K562 (cell line): Measurements from ENCODE around the gene PPM1F. TPM values are rescaled to one million over a fixed set of nuclear protein-coding genes. Genes with fewer than 3 reads are reported as not detected.

Experiments used
- ATAC-seq: fragments of 200-7000 bp; cut with Tn5 transposase; 3 replicates; pipeline ENCODE4 v1.9.1; 2020; ENCODE audit warnings: moderate library complexity
- BruUV-seq: library from RNA; stranded (reverse); fragments of 400-500 nt; replicated peaks from 2 replicates; lab custom pipeline; 2021; lab: Mats Ljungman, UMichigan
- CTCF ChIA-PET: fragments of 300-600 bp; formaldehyde crosslinking; extraction: SDS; loops from one replicate; lab custom pipeline; 2021; ENCODE audit warnings: low intra/inter-chr PET ratio; lab: Yijun Ruan, JAX
- POLR2A ChIA-PET: fragments of 300-600, 350-650 bp; sonication (Branson Sonifier 250); formaldehyde crosslinking; extraction: SDS; loops from one replicate; lab custom pipeline; 2021; ENCODE audit warnings: antibody characterized with exemption, inconsistent platforms; lab: Yijun Ruan, JAX
- DNase-seq, 4 experiments: peaks; one replicate each; pipeline versions ENCODE4 v3.0.0 to v3.0.0-alpha.2; 2011 to 2018; ENCODE audit warnings: low spot score in 3 of 4, mixed read lengths in 3 of 4; ENCODE audit errors: extremely low read depth in 1 of 4
- FAIRE-seq: peaks from 2 replicates; lab custom pipeline; 2011; peaks lifted over from hg19 to GRCh38; lab: Jason Lieb, UNC
- H2AFZ ChIP-seq: 2 replicates; pipeline ENCODE4 v1.6.0; 2011; ENCODE audit warnings: low read depth, low read length, control low read depth, inconsistent platforms
- H3K27ac ChIP-seq: fragments of 200-600 bp; 3 replicates; pipeline ENCODE4 v1.8.0; 2011; ENCODE audit warnings: low read depth, mild to moderate bottlenecking, control low read depth, inconsistent platforms, low read length, moderate library complexity, mixed read lengths; ENCODE audit errors: extremely low read depth
- H3K27me3 ChIP-seq, 2 experiments: fragments of 300-600 bp in 1 of 2; 2 replicates in 1 of 2; 3 replicates in 1 of 2; pipeline versions ENCODE4 v1.6.0 to v1.8.0; 2011; ENCODE audit warnings: inconsistent platforms in 2 of 2, low read length in 2 of 2, mild to moderate bottlenecking in 1 of 2, mixed read lengths in 1 of 2, moderate library complexity in 1 of 2; ENCODE audit not compliant: control insufficient read depth in 2 of 2, insufficient read depth in 2 of 2
- H3K36me3 ChIP-seq: fragments of 300-600 bp; 3 replicates; pipeline ENCODE4 v1.8.0; 2011; ENCODE audit warnings: mild to moderate bottlenecking, low read length, inconsistent platforms; ENCODE audit not compliant: control insufficient read depth, insufficient read depth
- H3K4me1 ChIP-seq, 2 experiments: fragments of 200-600 bp in 1 of 2; replicated peaks in 1 of 2; 2 replicates in 1 of 2; 3 replicates in 1 of 2; pipeline versions ENCODE4 v1.5.1 to v1.8.0; 2011; ENCODE audit warnings: inconsistent platforms in 2 of 2, low read length in 2 of 2, mild to moderate bottlenecking in 1 of 2, mixed read lengths in 1 of 2, moderate library complexity in 1 of 2; ENCODE audit not compliant: control insufficient read depth in 2 of 2, insufficient read depth in 2 of 2
- H3K4me2 ChIP-seq: 2 replicates; pipeline ENCODE4 v1.6.1; 2011; ENCODE audit warnings: low read length, control low read depth, inconsistent platforms, mixed read lengths; ENCODE audit not compliant: insufficient read depth
- H3K4me3 ChIP-seq: fragments of 200-600 bp; sonication (generic), shearing (Covaris generic); 2 replicates; pipeline ENCODE4 v1.5.1; 2016; ENCODE audit warnings: control low read depth, inconsistent platforms
- H3K79me2 ChIP-seq: fragments of 200-600 bp; 3 replicates; pipeline ENCODE4 v1.8.0; 2011; ENCODE audit warnings: low read length, inconsistent platforms; ENCODE audit not compliant: control insufficient read depth, insufficient read depth
- H3K9ac ChIP-seq, 2 experiments: 2 replicates each; pipeline versions ENCODE4 v1.6.0 to v1.6.1; 2011; ENCODE audit warnings: low read depth in 2 of 2, low read length in 2 of 2, control low read depth in 1 of 2, inconsistent platforms in 1 of 2, mild to moderate bottlenecking in 1 of 2, mixed read lengths in 1 of 2; ENCODE audit not compliant: insufficient read depth in 1 of 2
- H3K9me1 ChIP-seq: one replicate; pipeline ENCODE4 v1.6.0; 2011; ENCODE audit warnings: inconsistent platforms, mild to moderate bottlenecking, low read length, moderate library complexity; ENCODE audit not compliant: control insufficient read depth, insufficient read depth
- H3K9me3 ChIP-seq: replicated peaks from 2 replicates; pipeline ENCODE4 v1.5.1; 2011; ENCODE audit warnings: low read depth, low read length, inconsistent platforms; ENCODE audit not compliant: control insufficient read depth, insufficient read depth
- H4K20me1 ChIP-seq: replicated peaks from 2 replicates; pipeline ENCODE4 v1.6.1; 2011; ENCODE audit warnings: low read length, inconsistent platforms, mixed read lengths; ENCODE audit not compliant: control insufficient read depth, insufficient read depth
- CCAR2 ChIP-seq: fragments of 200-400 bp; formaldehyde crosslinking; IDR thresholded peaks from 2 replicates; pipeline ENCODE4 v1.6.1; 2017; ENCODE audit warnings: mild to moderate bottlenecking, low read depth, low read length
- CHCHD3 ChIP-seq: fragments of 250-450 bp; sonication (Bioruptor Pico); IDR thresholded peaks from 2 replicates; pipeline ENCODE4 v2.1.2; 2022; ENCODE audit warnings: mild to moderate bottlenecking
- CTBP1 ChIP-seq: fragments of 450-650 bp; IDR thresholded peaks from 2 replicates; pipeline ENCODE4 v1.6.1; 2016; ENCODE audit warnings: borderline replicate concordance
- HDAC6 ChIP-seq: IDR thresholded peaks from 2 replicates; pipeline ENCODE4 v1.6.1; 2012; ENCODE audit warnings: low read depth, mild to moderate bottlenecking, control low read depth, inconsistent platforms, low read length, moderate library complexity
- IRF2 ChIP-seq: sonication (generic); formaldehyde crosslinking; IDR thresholded peaks from 2 replicates; pipeline ENCODE4 v1.8.1; 2022; ENCODE audit warnings: mild to moderate bottlenecking, missing genetic modification reagents
- MCM5 ChIP-seq: fragments of 450-650 bp; IDR thresholded peaks from 2 replicates; pipeline ENCODE4 v1.6.1; 2016; ENCODE audit warnings: low read depth
- TBL1XR1 ChIP-seq, 2 experiments: IDR thresholded peaks; 2 replicates each; pipeline ENCODE4 v1.6.1; 2012; ENCODE audit warnings: improper control_type of control experiment in 2 of 2, low read length in 2 of 2, mild to moderate bottlenecking in 1 of 2
- ZC3H4 ChIP-seq: sonication (generic); formaldehyde crosslinking; IDR thresholded peaks from 2 replicates; pipeline ENCODE4 v1.9.0; 2021; ENCODE audit warnings: missing genetic modification reagents, borderline replicate concordance
- ZNF232 ChIP-seq: sonication (generic); formaldehyde crosslinking; IDR thresholded peaks from 2 replicates; pipeline ENCODE4 v1.8.0; 2022; ENCODE audit warnings: mild to moderate bottlenecking, missing genetic modification reagents
- ZNF263 ChIP-seq: sonication (generic); formaldehyde crosslinking; IDR thresholded peaks from 2 replicates; pipeline ENCODE4 v1.8.0; 2022; ENCODE audit warnings: mild to moderate bottlenecking, missing genetic modification reagents, borderline replicate concordance
- ZNF511 ChIP-seq: sonication (generic); formaldehyde crosslinking; IDR thresholded peaks from 2 replicates; pipeline ENCODE4 v1.8.0; 2022; ENCODE audit warnings: mild to moderate bottlenecking, missing genetic modification reagents
- ZNF740 ChIP-seq, 3 experiments: fragments of 200-800 bp in 1 of 3; sonication (Bioruptor generic) in 1 of 3; sonication (generic) in 1 of 3; formaldehyde crosslinking in 1 of 3; IDR thresholded peaks; 2 replicates each; pipeline versions ENCODE4 v1.6.1 to v1.8.0; 2016 to 2022; ENCODE audit warnings: mild to moderate bottlenecking in 2 of 3, missing compliant biosample characterization in 2 of 3, missing genetic modification characterization in 2 of 3, missing genetic modification reagents in 1 of 3
- WGBS: fragments of 100-300 bp; shearing (Covaris generic); methylation state at CpG from one replicate; pipeline ENCODE4 v1.1.6; 2016; ENCODE audit warnings: low coverage, mixed read lengths; ENCODE audit not compliant: insufficient coverage; ENCODE audit errors: missing lambda C conversion rate; 5-methylcytosine and 5-hydroxymethylcytosine counted together
- in situ Hi-C: fragments of 300-500 bp; cut with MboI; formaldehyde crosslinking; loops from 4 replicates; pipeline ENCODE4 v1.15.0; 2018; ENCODE audit warnings: inconsistent platforms, mixed read lengths
- intact Hi-C: fragments of 100-400 bp; cut with micrococcal nuclease; formaldehyde crosslinking; loops from 2 replicates; pipeline ENCODE4 v1.14.2; 2022
- polyA plus RNA-seq, 8 experiments: library from polyadenylated mRNA; depleted of rRNA in 4 of 8; stranded (reverse) in 5 of 8; unstranded in 3 of 8; fragments of >200 nt; fragmentation: Nextera tagmentation in 2 of 8; fragmentation: Illumina TruSeq in 1 of 8; extraction: Ambion mirVana in 2 of 8; extraction: Trizol in 1 of 8; gene quantifications; 2 replicates each; pipeline versions ENCODE4 v1.2.1 to v1.2.3, GENCODE V29; 2011 to 2014; ENCODE audit warnings: inconsistent platforms in 1 of 8, missing spikeins in 1 of 8
- total RNA-seq, 7 experiments: library from RNA; depleted of rRNA in 6 of 7; stranded (reverse); fragments of >200 nt in 6 of 7; fragmentation: Illumina TruSeq in 2 of 7; extraction: Trizol in 2 of 7; gene quantifications; 2 replicates each; pipeline versions ENCODE4 v1.2.1 to v1.2.3, GENCODE V29; 2011 to 2021; ENCODE audit warnings: low replicate concordance in 1 of 7
- TF ChIP-seq, protein P1 (sequence below): fragments of 250-450 bp; sonication (Bioruptor Pico); IDR thresholded peaks from 2 replicates; pipeline ENCODE4 v1.5.0; 2021; ENCODE audit warnings: mild to moderate bottlenecking, moderate library complexity
- TF ChIP-seq, protein P2 (sequence below): fragments of 450-650 bp; conservative IDR thresholded peaks from 2 replicates; pipeline ENCODE4 v1.6.1; 2016; ENCODE audit warnings: missing genetic modification characterization, low read depth, mild to moderate bottlenecking, missing compliant biosample characterization, moderate library complexity

PPM1F gene
- total and polyA plus RNA-seq, 9 of the 15 experiments (the other 6 are each of a cell fraction or from before 2014, with no cell fraction given), result 2.1 to 159 (median 64.0) TPM

GRCh38 chr22:21921729-21922128 lies 30.9 kb downstream of the PPM1F start (continued):
- TF ChIP-seq IRF2 (CRISPR knock-in tag) (0 out of 2 replicates have a peak, but pooled peaks have one; percentile 7), MCM5 (no peak)

- Histone ChIP-seq H3K4me2 (no peak overlapping the region), H2AFZ (no peak overlapping the region), H3K9ac (peak overlapping the region in 1 of 2 experiments; percentile 65; a peak in 2 of 4 replicates), H3K9me1 (peaks cover under 1% of the 10 kb centered on the region), H4K20me1 (peaks cover 25% of the 10 kb centered on the region), H3K36me3 (peaks cover 9% of the 10 kb centered on the region; the same call in 2 of the 3 replicates), H3K4me3 (no peak overlapping the region), H3K27ac (no peak overlapping the region), H3K27me3 (no peaks in the 10 kb centered on the region), H3K4me1 (peaks cover 0 to 56% of the 10 kb centered on the region in 2 experiments; a peak in 3 of 5 replicates), H3K9me3 (no peaks in the 10 kb centered on the region), H3K79me2 (no peaks in the 10 kb centered on the region)
- in situ Hi-C loops (no loop called here), intact Hi-C loops (no loop called here)
- DNase-seq (no peak), FAIRE-seq (no peak), ATAC-seq (peak; percentile 5)
- 66% methylated on average over 13 of the region's 13 CpGs for WGBS
- BruUV-seq, result no TSS peak
- ChIA-PET POLR2A (interaction anchor here (0.7 to 49.7 kb wide), 11 partner anchors 2 to 203 kb away, joined by 3 to 1041 read pairs (median 5); partner anchors contain the start of genes MAPK1 and PPM1F), CTCF (no interaction called here)
- TF ChIP-seq, protein P1, sequence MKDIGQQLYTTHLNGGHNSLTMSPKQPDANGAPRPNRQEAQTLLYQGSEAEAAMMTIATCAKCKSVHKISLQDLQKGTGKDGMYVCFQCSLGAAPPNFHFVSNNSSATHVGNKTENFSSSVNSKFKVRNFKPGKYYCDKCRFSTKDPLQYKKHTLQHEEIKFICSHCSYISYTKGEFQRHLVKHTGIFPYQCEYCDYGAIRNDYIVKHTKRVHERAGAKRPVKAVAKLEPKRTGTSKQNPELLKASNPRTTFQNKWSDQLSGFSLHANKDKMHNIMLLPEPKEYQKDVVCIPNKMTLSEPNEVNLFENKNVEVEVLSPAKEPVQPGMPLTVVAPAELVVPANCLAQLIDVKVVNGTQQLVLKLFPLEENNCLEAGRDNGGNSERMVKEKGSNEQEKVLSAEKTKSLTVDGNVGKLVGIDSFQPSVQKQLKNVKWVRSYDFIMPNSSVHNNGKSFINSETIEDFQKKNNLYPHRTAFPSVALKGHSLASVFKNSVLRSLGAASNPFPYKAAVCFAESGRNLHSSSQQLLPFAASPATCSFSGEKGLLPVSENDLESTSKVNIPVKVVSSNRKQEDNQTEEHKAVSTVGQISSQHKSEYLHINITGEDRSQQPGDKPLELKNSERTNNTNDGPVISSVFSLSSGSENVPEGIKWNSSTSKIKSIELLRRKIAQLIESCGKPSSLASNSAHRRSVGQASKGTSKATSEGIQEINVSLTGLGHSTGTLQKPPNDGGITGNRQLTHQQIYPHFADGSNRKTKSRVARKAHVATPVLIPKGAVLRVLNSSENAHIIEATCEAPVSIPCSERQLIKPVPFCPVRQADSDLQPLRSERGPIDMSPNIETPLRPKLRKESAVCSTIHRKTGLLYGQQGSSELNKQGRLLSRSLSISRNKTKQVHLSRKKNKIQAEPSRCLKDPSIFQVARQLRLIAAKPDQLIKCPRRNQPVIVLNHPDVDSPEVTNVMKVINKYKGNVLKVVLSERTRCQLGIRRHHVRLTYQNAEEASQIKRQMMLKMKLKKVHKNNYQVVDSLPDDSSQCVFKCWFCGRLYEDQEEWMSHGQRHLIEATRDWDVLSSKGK (CRISPR knock-in tag), result no peak
- TF ChIP-seq CHCHD3 (0 out of 2 replicates have a peak, but pooled peaks have one; percentile 62), ZC3H4 (0 out of 2 replicates have a peak, but pooled peaks have one; percentile 29), ZNF740 (CRISPR knock-in tag; IDR thresholded peaks at IDR 0.05) (no peak), ZNF740 (tag; IDR thresholded peaks at IDR 0.05) (no peak), ZNF511 (peak; percentile 62), ZNF232 (CRISPR knock-in tag) (no peak), HDAC6 (0 out of 2 replicates have a peak, but pooled peaks have one; percentile 25), CTBP1 (no peak), TBL1XR1 (IDR thresholded peaks at IDR 0.05; ENCODE audit: low read length in 2 of 2) (peak in 1 of 2 experiments; percentile 16; a peak in 1 of 4 replicates), CCAR2 (no peak), ZNF263 (CRISPR knock-in tag) (0 out of 2 replicates have a peak, but pooled peaks have one; percentile 16)
- TF ChIP-seq, protein P2, sequence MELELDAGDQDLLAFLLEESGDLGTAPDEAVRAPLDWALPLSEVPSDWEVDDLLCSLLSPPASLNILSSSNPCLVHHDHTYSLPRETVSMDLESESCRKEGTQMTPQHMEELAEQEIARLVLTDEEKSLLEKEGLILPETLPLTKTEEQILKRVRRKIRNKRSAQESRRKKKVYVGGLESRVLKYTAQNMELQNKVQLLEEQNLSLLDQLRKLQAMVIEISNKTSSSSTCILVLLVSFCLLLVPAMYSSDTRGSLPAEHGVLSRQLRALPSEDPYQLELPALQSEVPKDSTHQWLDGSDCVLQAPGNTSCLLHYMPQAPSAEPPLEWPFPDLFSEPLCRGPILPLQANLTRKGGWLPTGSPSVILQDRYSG (tag), result no peak
Measured at GRCh38 chr22:21921184-21921721, 31.4 kb downstream of the PPM1F start.
